Frontal cortex (tissue), 4 donors: ENCODE measurements around the gene TBX6. TPM values are rescaled to one million over a fixed set of nuclear protein-coding genes. Genes with fewer than 3 reads are reported as not detected.

ENCODE experiments used
- DNase-seq, 2 donors: peaks; one replicate each; pipeline ENCODE4 v3.0.0; 2012; ENCODE audit warnings: low spot score in 2 of 2
- FAIRE-seq: peaks from 2 replicates; lab custom pipeline; 2012; peaks lifted over from hg19 to GRCh38; lab: Jason Lieb, UNC
- total RNA-seq: library from RNA; depleted of rRNA; stranded (reverse); fragments of >200 nt; gene quantifications from one replicate; pipeline ENCODE4 v1.2.3, GENCODE V29; 2014
- donor health status: control.
- donor health status: control.
- donor health status: control.

TBX6 gene
- total RNA-seq, 1 donor from 2014 or later, result 0.41 TPM

DNA sequence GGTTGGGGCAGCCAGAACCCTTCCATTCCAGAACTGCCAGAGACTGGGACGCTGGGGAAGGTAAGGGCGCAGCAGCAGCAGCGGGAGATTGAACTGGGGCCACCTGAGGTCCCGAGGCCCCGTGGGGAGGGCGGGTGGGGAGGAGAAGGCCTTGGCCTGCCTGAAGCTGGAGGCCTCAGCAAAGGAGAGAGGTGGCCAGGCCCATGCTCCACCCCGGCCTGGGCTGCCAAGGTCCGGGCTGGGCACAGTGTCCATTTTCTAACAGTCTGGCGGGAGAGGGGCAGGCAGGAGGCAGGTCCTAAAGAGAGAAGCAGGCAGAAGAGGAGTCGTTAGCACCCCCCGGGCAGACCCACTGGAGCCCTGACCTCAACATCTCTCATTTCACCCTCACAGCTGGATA lies 22.7 kb upstream of the TBX6 start:
- no peak for DNase-seq
- no peak for FAIRE-seq

DNA sequence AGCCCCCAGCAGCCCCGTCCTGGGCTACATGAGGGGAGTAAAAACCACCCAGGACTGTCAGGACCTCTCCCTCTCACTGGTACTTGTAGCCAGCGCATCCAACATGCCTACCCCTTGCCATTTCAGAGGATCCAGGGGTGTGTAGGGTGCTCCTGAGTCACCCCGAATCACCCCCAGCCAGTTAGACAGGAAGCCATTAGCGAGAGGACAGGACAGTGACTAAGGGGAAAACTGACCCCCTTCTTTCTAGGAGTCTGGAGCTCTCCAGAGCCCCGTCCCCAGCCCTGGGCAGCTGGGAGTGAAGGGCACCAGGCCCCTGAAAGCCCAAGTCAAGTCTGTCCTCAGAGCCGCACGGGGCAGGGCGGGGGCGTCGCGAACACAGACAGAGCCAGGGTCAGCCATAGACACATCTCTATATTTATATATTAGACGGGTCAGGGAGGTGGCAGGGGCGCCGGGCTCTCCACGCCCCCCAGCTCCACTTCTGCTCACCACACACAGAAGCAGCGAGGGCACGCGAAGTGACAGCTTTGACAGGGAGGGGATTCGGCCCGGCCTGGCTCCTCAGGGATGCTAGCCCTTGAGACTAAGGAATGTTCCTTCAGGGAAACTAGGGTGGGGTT lies 22.1 kb upstream of the TBX6 start:
- no peak for FAIRE-seq
- DNase-seq, result no peak

DNA sequence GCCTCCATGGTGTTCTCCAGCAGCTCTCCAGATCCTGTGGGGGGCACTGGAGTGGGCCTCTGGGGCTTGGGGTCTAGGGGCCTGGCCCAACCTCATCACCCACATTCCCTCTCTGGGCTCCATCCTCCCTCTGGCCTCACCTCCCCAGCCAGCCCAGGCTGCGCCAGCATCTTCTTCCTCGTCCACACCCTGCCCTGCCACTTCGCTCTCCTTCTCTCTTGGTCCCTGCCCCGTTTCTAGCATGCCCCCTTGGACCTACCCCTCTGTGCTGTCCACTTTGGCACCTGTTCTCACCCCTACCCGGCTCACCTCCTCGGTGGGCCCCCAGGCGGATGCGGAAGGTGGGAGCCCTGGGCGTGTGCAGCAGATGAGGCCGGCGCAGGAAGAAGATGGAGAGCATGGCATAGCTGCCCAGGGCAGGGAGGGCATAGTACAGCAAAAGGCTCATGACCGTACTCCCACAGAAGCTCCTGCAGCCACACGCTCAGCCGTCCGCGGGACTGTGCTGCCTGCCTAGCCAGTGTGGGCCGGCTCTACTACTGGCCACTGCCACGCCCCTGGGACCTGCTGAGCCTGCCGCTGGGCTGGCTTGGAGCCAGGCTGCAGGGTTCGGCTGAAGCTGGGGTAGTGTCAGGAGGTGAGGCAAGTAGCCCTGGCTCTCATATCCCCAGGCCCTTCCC lies 21.4 kb upstream of the TBX6 start, which contains the start of gene GDPD3:
Gene GDPD3, minus strand, starts transcription at position 507 of the 680 bp plus-strand sequence. Its CDS starts 59 bp downstream, at position 448.
- DNase-seq (no peak), FAIRE-seq (no peak)

- FAIRE-seq (no peak), DNase-seq (peak in 1 of 2 donors; percentile 73)
Observed at GRCh38 chr16:30112197-30113030, 20.7 kb upstream of the TBX6 start.

- DNase-seq (no peak), FAIRE-seq (no peak)
Observed at GRCh38 chr16:30110661-30111060, 18.9 kb upstream of the TBX6 start.

DNA sequence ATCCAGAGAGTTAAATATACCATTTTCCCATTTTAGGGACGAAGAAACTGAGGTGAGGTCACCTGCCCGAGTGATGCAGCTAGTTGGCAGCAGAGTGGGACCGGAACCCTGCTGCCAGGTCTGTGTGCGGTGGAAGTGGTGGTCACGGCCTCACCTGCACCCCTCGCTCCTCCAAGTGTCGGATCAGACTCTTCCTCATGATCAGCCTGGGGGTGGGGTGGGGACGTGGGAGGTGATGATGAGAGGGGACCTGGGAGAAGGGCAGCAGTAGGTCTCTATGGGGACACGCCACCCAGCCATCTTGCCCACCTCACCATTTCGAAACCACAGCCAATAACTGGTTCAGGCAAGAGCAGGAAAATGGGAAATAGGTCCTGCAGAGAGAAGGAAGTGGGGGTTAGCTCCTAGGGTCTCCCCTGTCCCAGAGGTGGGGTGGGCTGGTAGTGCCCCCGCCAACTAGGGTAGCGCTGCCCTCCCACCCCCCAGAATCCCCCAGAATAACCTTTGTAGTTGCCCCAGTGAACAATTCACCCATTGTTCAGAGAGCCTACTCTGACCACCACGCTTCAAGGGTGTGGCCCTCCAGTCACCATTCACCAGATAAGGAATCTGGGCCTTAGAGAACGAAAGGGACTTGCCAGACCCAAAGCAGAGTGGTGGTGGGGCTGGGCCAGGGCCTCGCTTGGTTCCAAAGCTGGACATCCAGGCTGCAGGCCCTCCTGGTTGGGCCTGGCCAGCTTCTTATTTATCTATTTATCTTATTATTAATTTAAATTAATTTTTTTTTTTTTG lies 16.5 kb upstream of the TBX6 start:
- FAIRE-seq, result no peak
- DNase-seq, result no peak

DNA sequence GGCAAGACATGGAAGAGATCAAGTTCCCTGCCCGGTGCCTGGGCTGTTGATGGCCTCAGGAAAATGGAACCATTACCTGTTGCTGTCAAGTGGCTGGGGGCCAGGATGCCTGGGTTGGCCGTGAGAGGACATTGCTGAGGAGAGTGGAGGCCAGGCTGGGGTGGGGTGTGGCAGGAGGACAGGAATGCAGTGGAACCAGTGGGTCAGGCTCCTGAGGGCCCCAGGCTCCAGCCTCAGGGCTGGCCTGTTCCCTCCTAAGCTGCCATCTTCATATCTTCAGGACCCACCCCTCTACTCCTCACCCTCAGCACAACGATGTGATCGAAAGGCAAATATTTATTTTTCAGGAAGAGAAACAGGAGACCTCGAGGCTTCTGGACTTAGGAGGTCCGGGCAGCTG lies 12.8 kb upstream of the TBX6 start:
- DNase-seq (no peak), FAIRE-seq (no peak)

GRCh38 chr16:30104090-30104489 lies 12.4 kb upstream of the TBX6 start:
- FAIRE-seq (no peak), DNase-seq (no peak)

- FAIRE-seq, result no peak
- no peak for DNase-seq
Observed at GRCh38 chr16:30096862-30097563, 5.3 kb upstream of the TBX6 start.

DNA sequence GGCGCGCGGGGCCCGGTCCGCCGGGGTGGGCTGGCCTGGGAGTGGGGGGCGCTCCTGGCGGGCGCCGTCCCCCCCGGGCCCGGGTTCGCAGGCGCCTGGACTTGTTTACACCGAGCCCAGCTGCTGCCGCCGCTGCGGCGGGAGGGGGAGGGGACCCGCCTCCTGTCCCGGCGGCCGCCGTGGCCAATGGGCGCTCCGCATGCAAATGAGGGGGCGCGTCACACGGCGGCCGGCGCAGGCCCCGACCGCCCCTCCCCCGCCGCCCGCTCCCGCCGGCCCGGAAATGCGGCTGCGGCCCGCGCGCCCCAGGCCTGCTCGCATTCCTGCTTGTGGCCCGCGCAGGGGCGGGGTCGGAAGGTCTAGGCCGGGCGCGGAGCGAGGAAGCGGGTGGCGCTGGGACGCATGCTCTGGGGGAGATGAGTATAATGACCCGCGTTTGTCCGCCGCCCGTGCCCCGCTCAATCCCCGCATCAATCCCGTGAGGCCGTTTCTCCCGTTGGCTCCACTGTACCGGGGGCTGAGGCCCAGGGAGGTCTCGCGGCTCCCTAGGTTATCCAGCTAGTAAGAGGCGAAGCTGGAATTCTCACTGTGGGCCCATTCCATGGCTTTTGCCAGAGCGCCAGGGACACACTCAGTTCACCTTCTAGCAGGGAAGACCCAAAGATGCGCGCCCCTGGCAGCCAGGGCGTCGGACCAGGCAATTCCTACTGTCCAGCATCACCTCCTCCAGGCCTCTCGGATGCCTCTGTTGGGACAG lies 4.6 kb upstream of the TBX6 start, which contains the start of gene YPEL3:
Gene YPEL3, minus strand, starts transcription at position 109 of the 757 bp plus-strand sequence. CDS start 731 bp downstream, outside the sequence.
- DNase-seq (peak; percentile 99 to 100), FAIRE-seq (no peak)

- DNase-seq, result peak; percentile 54 to 62
- FAIRE-seq, result no peak
Observed at GRCh38 chr16:30095166-30096078, 3.7 kb upstream of the TBX6 start.

DNA sequence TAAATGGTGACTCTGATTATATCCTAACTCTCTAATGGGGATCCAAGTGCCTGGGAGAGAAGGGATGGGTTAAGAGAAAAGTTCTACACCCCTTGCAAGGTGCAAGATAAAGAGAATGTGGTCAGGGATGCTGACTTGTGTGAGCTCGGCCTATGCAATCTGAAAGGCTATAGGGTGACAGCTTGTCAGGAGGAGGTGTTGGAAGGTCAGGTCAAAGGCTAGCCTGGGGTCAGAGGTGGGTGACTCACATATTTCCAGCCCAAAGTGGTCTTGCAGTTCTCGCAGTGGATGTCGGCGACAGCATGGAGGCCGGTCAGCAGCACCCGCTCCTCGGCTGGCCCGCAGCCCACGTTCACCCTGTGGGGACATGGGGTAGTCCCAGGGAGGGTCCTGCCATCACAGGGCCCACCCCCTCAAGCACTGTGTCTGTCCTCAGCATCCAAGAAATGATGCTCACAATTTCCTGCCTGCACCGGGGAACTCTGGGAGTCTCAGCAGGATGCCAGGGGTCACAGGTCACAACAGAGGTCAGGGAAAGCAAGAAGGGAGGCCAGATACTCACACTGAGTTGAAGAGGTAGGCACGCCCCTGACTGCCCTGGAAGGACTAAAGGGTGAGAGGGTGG lies 2.9 kb upstream of the TBX6 start:
- no peak for FAIRE-seq
- DNase-seq, result peak in 1 of 2 donors; percentile 20

DNA sequence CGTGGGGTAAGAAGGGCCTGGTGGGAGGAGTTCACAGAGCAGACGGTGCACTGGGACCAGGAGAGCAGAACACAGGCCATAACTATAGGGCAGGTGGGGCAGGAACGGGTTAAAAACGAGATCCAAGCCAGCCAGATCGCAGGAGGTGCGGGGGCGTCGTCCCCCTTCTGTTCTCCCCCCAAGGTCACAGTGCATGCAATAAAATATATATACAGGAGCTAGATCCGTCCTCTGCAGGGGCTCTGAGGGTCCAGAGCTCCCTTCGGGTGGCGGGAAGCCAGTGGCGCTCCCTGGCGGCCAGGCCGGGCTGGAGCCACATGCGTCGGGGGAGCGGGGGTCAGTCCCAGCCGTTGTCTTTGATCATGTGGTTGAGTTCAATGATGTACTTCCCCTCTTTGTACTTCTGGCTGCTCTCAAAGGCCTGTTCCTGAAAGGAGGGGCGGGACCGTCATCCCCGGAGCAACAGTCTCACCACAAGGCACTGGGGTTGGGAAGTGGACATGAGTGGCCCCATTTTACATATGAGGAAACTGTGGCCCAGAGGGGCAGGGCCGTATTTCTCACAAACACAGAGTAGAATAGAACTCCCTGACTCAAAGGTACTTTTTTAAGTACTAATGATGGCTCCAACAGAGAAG lies 768 bp upstream of the TBX6 start:
- FAIRE-seq (no peak), DNase-seq (peak; percentile 79 to 83)

DNA sequence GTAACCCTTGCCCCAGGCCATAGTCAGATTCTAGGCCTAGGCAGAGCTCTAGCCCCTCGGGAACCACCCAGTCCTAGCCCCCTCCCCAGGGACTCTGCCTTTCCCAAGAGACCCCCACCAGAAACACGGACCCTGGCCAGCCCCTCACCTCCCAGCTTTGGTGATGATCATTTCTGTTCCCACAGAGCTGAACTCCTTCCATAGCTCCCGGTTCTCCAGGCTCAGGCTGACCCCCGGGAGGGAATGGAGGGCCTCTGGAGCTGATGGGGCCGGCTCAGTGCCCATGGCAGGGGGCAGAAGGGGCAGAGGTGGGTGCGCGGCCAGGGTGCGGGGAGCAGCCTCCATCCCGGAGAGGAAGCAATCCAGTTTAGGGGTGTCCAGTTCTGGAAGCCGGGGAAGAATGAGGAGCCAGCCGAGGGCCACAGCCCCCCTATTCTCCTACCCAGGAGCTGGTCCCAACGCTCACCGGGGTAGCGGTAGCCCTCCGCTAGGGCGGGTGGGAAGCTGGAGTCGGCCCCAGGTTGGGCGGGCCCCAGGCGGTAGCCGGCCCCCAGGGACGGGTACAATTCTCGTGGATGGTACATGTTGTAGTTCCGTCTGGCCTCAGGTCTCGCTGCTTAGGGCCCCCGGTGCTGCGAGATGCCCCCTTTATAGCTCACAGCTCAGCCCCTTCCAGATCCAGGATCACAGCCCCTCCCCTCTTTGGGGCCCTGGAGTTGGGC lies 953 bp downstream of the TBX6 start:
- DNase-seq (peak in 1 of 2 donors; percentile 20), FAIRE-seq (no peak)

GRCh38 chr16:30088832-30089624 lies 2.7 kb downstream of the TBX6 start:
- DNase-seq (no peak), FAIRE-seq (no peak)
